Stomach (tissue), 9 donors: ENCODE results near the gene RNF182. TPM values are rescaled to one million over a fixed set of nuclear protein-coding genes. Genes with fewer than 3 reads are reported as not detected.
"Not testable (repeated sequence)": the region's sequence is repeated elsewhere in the genome, so short reads cannot be mapped to it uniquely, and the experiment has no call there.

Experiments used
- DNase-seq, 2 donors: peaks; one replicate each; pipeline versions ENCODE4 v3.0.0 to v3.0.0-alpha.2; 2013 to 2019
- H3K27ac ChIP-seq, 5 donors: fragments of 200-600 bp in 4 of 5; sonication (generic) in 4 of 5; one replicate each; pipeline ENCODE4 v1.5.1; 2013 to 2019; ENCODE audit warnings: mild to moderate bottlenecking in 1 of 5, moderate library complexity in 1 of 5
- H3K27me3 ChIP-seq, 3 donors: fragments of 200-600 bp; sonication (generic); one replicate each; pipeline ENCODE4 v1.5.1; 2017 to 2019; ENCODE audit warnings: mixed run types in 1 of 3
- H3K36me3 ChIP-seq, 4 donors: fragments of 200-600 bp; sonication (generic); 1 replicate in 3 of 4; 2 replicates in 1 of 4; pipeline ENCODE4 v1.5.1; 2016 to 2019
- H3K4me1 ChIP-seq, 4 donors: fragments of 200-600 bp; sonication (generic); one replicate each; pipeline ENCODE4 v1.5.1; 2016 to 2019
- H3K4me3 ChIP-seq, 4 donors: fragments of 200-600 bp; sonication (generic) in 3 of 4; one replicate each; pipeline ENCODE4 v1.5.1; 2016 to 2019; ENCODE audit warnings: mild to moderate bottlenecking in 1 of 4
- H3K9me3 ChIP-seq, 4 donors: fragments of 200-600 bp; sonication (generic); one replicate each; pipeline ENCODE4 v1.5.1; 2016 to 2019
- CTCF ChIP-seq, 7 experiments: fragments of 450-650 bp in 4 of 7; fragments of 200-600 bp in 3 of 7; sonication (generic) in 3 of 7; IDR thresholded peaks; one replicate each; pipeline ENCODE4 v1.5.1; 2016 to 2019; ENCODE audit warnings: antibody characterized with exemption in 7 of 7, control low read depth in 2 of 7, mild to moderate bottlenecking in 1 of 7
- EP300 ChIP-seq: sonication (generic); formaldehyde crosslinking; IDR thresholded peaks from one replicate; pipeline ENCODE4 v1.6.1; 2017; ENCODE audit warnings: antibody characterized with exemption
- POLR2A ChIP-seq, 4 donors: fragments of 450-650 bp; IDR thresholded peaks; one replicate each; pipeline ENCODE4 v1.6.1; 2016; ENCODE audit warnings: antibody characterized with exemption in 4 of 4, control low read depth in 2 of 4, mild to moderate bottlenecking in 1 of 4, moderate library complexity in 1 of 4
- POLR2AphosphoS5 ChIP-seq, 3 donors: sonication (generic); formaldehyde crosslinking; IDR thresholded peaks; one replicate each; pipeline ENCODE4 v1.6.1; 2016; ENCODE audit warnings: antibody characterized with exemption in 3 of 3
- WGBS, 5 donors: extraction: QIAGEN DNeasy Blood & Tissue Kit in 3 of 5; methylation state at CpG; one replicate each; pipeline versions ENCODE4 v1.1.5 to v1.1.7; 2013 to 2018; 5-methylcytosine and 5-hydroxymethylcytosine counted together
- intact Hi-C: fragments of 100-400 bp; cut with DNase I; formaldehyde crosslinking; loops from one replicate; pipeline ENCODE4 v1.15.1; 2023; ENCODE audit warnings: low total_unique reads
- polyA plus RNA-seq, 3 donors: library from polyadenylated mRNA; stranded (reverse); fragments of 200-250 nt; gene quantifications; one replicate each; pipeline ENCODE4 v1.2.3, GENCODE V29; 2013
- total RNA-seq, 5 donors: library from RNA; depleted of rRNA; stranded (reverse); fragments of >200 nt; gene quantifications; one replicate each; pipeline versions ENCODE4 v1.1.0 to v1.2.3, GENCODE V29; 2014 to 2016
- donor health status: healthy with polysubstance abuse.
- donor health status: Bipolar disorder and iron deficiency.
- donor health status: healthy.

The RNF182 gene
- total and polyA plus RNA-seq, 8 donors = 0.10 to 0.18 TPM; not detected in 6

GRCh38 chr6:13971303-13971702 is 46.6 kb downstream of the RNF182 start:
- Histone ChIP-seq H3K9me3 (peaks cover 4 to 37% (median 31%) of the 10 kb centered on the region in 4 donors), H3K27ac (no peak overlapping the region), H3K27me3 (peaks cover 0 to 7% (median 0%) of the 10 kb centered on the region in 3 donors), H3K4me1 (no peaks in the 10 kb centered on the region), H3K36me3 (no peaks in the 10 kb centered on the region), H3K4me3 (no peak overlapping the region)
- TF ChIP-seq CTCF (IDR thresholded peaks at IDR 0.05) (no peak), POLR2AphosphoS5 (IDR thresholded peaks at IDR 0.05) (no peak), EP300 (no peak), POLR2A (IDR thresholded peaks at IDR 0.05) (no peak)
- intact Hi-C loops = no loop called here
- DNase-seq = no peak
- WGBS, 5 donors = 73 to 83% (median 78%) methylated on average over 3 of the region's 3 CpGs

- peaks cover 4 to 37% (median 31%) of the 10 kb centered on the region in 4 donors for H3K9me3 ChIP-seq
- H3K36me3 ChIP-seq, H3K27me3 ChIP-seq, DNase-seq, H3K27ac ChIP-seq, H3K4me3 ChIP-seq, intact Hi-C loops, H3K4me1 ChIP-seq: not testable (repeated sequence)
- WGBS, 5 donors = 73 to 83% (median 80%) methylated on average over 3 of the region's 3 CpGs
These were observed 47.9 kb downstream of the RNF182 start for GRCh38 chr6:13972602-13973001.

- H3K9me3 ChIP-seq = peaks cover 4 to 37% (median 31%) of the 10 kb centered on the region in 4 donors
- H3K27ac ChIP-seq, H3K4me1 ChIP-seq, H3K4me3 ChIP-seq, H3K36me3 ChIP-seq, H3K27me3 ChIP-seq, DNase-seq, intact Hi-C loops: not testable (repeated sequence)
- WGBS, 5 donors = 89 to 96% (median 93%) methylated on average over 3 of the region's 3 CpGs
These were observed 48.7 kb downstream of the RNF182 start for GRCh38 chr6:13973422-13973821.

GRCh38 chr6:13978102-13978640 is 53.4 kb downstream of the RNF182 start:
- TF ChIP-seq POLR2A (IDR thresholded peaks at IDR 0.05) (no peak), POLR2AphosphoS5 (IDR thresholded peaks at IDR 0.05) (no peak), EP300 (no peak), CTCF (IDR thresholded peaks at IDR 0.05) (no peak)
- peaks cover 0 to 13% (median 4%) of the 10 kb centered on the region in 3 donors for H3K27me3 ChIP-seq
- 82 to 94% (median 86%) methylated on average over 6 of the region's 6 CpGs for WGBS, 5 donors

GRCh38 chr6:13978787-13979186 is 54.0 kb downstream of the RNF182 start:
- peaks cover 0 to 4% (median under 1%) of the 10 kb centered on the region in 4 donors for H3K9me3 ChIP-seq
- no peak overlapping the region for H3K4me3 ChIP-seq
- H3K27ac ChIP-seq = no peak overlapping the region
- WGBS, 5 donors = 65 to 70% (median 68%) methylated on average over 2 of the region's 2 CpGs
- no peak for DNase-seq
- H3K27me3 ChIP-seq = peaks cover 0 to 13% (median 4%) of the 10 kb centered on the region in 3 donors
- intact Hi-C loops = no loop called here
- no peaks in the 10 kb centered on the region for H3K4me1 ChIP-seq
- H3K36me3 ChIP-seq = no peaks in the 10 kb centered on the region
- no peak for TF ChIP-seq CTCF (IDR thresholded peaks at IDR 0.05)
- no peak for TF ChIP-seq EP300
- no peak for TF ChIP-seq POLR2A (IDR thresholded peaks at IDR 0.05)
- TF ChIP-seq POLR2AphosphoS5 (IDR thresholded peaks at IDR 0.05) = no peak

More at GRCh38 chr6:13978102-13978640, 53.4 kb downstream of the RNF182 start:
- H3K4me1 ChIP-seq = no peaks in the 10 kb centered on the region
- peaks cover 0 to 10% (median 6%) of the 10 kb centered on the region in 4 donors for H3K9me3 ChIP-seq
- no peak overlapping the region for H3K27ac ChIP-seq
- H3K36me3 ChIP-seq = no peaks in the 10 kb centered on the region
- intact Hi-C loops = no loop called here
- no peak overlapping the region for H3K4me3 ChIP-seq
- no peak for DNase-seq
